AG04449 (cell line): Measurements from ENCODE around the gene ETV6.
A peak's percentile ranks its signal among the peaks of the same experiment; 100 is the strongest.

Experiments
- CTCF ChIA-PET: fragments of 350-600 bp; formaldehyde crosslinking; extraction: SDS; loops from one replicate; lab custom pipeline; 2021; ENCODE audit warnings: antibody characterized with exemption; lab: Yijun Ruan, JAX
- POLR2A ChIA-PET: fragments of 400-600, 350-600 bp; formaldehyde crosslinking; extraction: SDS; loops from one replicate; lab custom pipeline; 2020; ENCODE audit warnings: antibody characterized with exemption, inconsistent platforms; lab: Yijun Ruan, JAX
- DNase-seq: peaks from one replicate; pipeline ENCODE4 v3.0.0-alpha.2; 2010; ENCODE audit warnings: low read depth, low spot score
- H3K4me3 ChIP-seq: 2 replicates; pipeline ENCODE4 v1.5.1; 2011; ENCODE audit warnings: low read depth, mild to moderate bottlenecking, control low read depth, low read length
- TF ChIP-seq, protein P1 (sequence below): IDR thresholded peaks from one replicate; pipeline ENCODE4 v1.5.1; 2011; ENCODE audit warnings: mild to moderate bottlenecking, moderate library complexity, low read length, control low read depth, inconsistent platforms; ENCODE audit not compliant: insufficient read depth; ENCODE audit errors: missing control alignments

The ETV6 gene

GRCh38 chr12:11929714-11930113 is 280.2 kb downstream of the ETV6 start:
- POLR2A ChIA-PET: no interaction called here

GRCh38 chr12:11939223-11939622 is 289.7 kb downstream of the ETV6 start:
- no peak for DNase-seq
- no peak overlapping the region for H3K4me3 ChIP-seq
- TF ChIP-seq, protein P1, sequence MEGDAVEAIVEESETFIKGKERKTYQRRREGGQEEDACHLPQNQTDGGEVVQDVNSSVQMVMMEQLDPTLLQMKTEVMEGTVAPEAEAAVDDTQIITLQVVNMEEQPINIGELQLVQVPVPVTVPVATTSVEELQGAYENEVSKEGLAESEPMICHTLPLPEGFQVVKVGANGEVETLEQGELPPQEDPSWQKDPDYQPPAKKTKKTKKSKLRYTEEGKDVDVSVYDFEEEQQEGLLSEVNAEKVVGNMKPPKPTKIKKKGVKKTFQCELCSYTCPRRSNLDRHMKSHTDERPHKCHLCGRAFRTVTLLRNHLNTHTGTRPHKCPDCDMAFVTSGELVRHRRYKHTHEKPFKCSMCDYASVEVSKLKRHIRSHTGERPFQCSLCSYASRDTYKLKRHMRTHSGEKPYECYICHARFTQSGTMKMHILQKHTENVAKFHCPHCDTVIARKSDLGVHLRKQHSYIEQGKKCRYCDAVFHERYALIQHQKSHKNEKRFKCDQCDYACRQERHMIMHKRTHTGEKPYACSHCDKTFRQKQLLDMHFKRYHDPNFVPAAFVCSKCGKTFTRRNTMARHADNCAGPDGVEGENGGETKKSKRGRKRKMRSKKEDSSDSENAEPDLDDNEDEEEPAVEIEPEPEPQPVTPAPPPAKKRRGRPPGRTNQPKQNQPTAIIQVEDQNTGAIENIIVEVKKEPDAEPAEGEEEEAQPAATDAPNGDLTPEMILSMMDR: no peak
- ChIA-PET CTCF (no interaction called here), POLR2A (no interaction called here)

More at GRCh38 chr12:11929714-11930113, 280.2 kb downstream of the ETV6 start:
- DNase-seq: no peak
- CTCF ChIA-PET: no interaction called here
- H3K4me3 ChIP-seq: no peak overlapping the region
- TF ChIP-seq, protein P1: no peak

- TF ChIP-seq, protein P1: no peak
- ChIA-PET CTCF (interaction anchor here (1.0 to 1.2 kb wide), 2 partner anchors 16 to 38 kb away, joined by 3 read pairs; no protein-coding TSS in a partner anchor), POLR2A (interaction anchor here (1.0 to 1.7 kb wide), 2 partner anchors 16 to 35 kb away, joined by 5 to 6 read pairs; no protein-coding TSS in a partner anchor)
- H3K4me3 ChIP-seq: no peak overlapping the region
- DNase-seq: peak; percentile 70
Measured at GRCh38 chr12:11941606-11942337, 292.3 kb downstream of the ETV6 start.

DNA sequence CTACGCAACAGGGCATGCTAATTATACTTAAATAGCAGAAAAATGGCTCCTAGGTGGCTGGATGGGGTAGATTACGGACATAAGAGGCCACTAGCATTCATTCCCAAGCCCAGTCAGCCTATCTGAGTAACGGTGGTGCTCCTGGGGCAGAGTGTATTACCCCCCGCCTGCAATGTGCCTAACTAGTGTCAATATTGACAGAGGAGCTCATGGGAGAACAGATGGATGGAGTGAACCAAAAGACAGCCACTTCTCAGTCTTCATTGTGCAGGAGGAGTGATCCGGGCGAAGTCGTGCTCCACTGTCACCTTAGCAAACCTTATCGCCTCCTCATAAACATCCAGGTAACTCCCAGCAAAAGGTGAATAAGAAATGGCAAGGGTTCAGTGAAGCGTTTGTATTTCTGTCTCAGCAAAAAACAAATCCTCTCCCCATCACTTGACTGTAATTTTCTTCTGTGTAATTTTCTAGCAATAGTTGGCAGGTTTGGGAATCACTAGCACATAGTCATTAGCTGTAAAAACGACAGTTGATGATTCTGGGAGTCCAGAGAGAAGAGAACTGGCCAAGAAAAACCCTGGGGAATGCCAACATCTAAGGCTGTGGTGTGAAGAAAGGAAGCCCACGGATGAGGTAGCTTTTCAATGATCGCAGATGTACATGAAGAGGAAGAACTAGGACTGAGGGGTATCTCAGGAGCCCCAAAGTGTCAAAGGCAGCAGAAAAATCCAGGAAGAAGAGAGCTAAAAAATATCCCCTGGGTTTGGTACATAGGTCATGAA is 294.6 kb downstream of the ETV6 start:
- H3K4me3 ChIP-seq: no peak overlapping the region
- no peak for DNase-seq
- ChIA-PET CTCF (interaction anchor here (1.0 kb wide), 1 partner anchor 12 kb away, joined by 4 read pairs; no protein-coding TSS in a partner anchor), POLR2A (interaction anchor here (0.9 kb wide), 1 partner anchor 25 kb away, joined by 3 read pairs; no protein-coding TSS in a partner anchor)
- TF ChIP-seq, protein P1: no peak
